T-helper 9 cell (primary cell): ENCODE data around the gene ENC1.
"Not testable (repeated sequence)": the region's sequence is repeated elsewhere in the genome, so short reads cannot be mapped to it uniquely, and the experiment has no call there.

Experiments used
- DNase-seq: peaks from one replicate; pipeline ENCODE4 v3.0.0-alpha.2; 2020
- total RNA-seq, 2 donors: gene quantifications; one replicate each; lab custom pipeline; 2026; lab: John Stamatoyannopoulos, UW

ENC1 gene, protein sequence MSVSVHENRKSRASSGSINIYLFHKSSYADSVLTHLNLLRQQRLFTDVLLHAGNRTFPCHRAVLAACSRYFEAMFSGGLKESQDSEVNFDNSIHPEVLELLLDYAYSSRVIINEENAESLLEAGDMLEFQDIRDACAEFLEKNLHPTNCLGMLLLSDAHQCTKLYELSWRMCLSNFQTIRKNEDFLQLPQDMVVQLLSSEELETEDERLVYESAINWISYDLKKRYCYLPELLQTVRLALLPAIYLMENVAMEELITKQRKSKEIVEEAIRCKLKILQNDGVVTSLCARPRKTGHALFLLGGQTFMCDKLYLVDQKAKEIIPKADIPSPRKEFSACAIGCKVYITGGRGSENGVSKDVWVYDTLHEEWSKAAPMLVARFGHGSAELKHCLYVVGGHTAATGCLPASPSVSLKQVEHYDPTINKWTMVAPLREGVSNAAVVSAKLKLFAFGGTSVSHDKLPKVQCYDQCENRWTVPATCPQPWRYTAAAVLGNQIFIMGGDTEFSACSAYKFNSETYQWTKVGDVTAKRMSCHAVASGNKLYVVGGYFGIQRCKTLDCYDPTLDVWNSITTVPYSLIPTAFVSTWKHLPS
- total RNA-seq, result 0.77 to 8.9 reads per million in 2 donors

DNA sequence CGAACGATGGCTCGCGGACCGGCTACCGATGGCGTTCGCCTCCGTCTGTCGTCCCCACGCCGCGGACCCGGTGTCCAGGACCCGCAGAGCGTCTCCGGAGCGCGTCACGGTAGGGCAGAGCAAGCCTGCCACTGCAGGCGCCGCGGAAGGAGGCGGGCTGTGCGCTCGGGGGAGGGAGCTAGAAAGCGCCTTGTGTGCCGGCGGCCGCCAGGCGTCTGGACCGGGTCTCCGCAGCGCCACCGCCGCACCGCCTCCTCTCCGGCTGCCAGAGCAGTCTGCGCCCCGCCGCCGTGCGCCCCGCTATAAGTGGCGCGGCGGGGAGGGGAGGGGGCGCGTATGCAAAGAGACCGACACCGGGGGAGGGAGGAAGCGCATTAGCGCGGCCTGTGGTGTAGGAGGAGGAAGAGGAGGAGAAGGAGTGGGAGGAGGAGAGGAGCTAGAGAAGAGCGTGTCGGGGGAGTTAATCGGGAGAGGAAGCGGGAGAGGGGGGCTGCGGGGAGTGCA, at the start of gene ENC1:
Gene ENC1, minus strand, starts transcription at position 279 of the 504 bp plus-strand sequence. CDS start 4,243 bp downstream, outside the sequence.
- peak; percentile 41 for DNase-seq

DNA sequence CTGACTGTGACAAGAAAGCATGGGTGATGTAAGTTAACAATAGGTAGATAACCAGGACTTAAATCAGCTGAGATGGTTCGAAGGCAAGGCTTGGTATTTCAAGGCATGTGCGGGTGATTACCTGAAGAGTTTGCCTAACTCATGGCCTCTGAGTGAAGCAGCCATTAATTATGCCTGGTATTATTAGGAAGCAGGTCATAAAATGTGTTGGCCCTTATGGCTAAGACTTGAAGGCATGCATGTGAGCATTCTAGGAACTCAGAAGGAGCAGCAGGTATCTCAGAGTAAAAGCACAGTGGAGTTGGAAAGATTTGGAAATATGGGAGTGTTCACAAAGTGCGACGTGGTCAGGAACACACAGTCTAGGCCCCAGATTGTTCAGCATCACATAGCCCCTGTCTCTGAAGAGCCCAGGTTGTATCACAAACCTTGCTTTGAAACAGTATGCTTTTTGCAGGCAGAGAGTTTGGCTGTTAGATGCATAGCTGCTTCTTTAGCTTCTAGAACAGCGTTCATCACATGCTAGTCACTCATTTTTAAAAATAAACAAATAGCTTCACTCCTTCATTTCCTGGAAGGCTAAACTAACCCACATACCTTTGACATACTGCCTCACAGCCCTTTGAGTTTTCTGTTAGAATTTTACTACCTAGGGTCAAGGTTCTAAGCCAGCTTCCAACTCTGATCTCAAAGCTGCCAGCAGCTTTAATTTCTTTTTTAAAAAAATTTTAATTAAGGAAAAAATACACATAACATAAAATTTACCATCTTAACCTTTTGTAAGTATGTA, 46.6 kb upstream of the ENC1 start:
- DNase-seq, result no peak

DNA sequence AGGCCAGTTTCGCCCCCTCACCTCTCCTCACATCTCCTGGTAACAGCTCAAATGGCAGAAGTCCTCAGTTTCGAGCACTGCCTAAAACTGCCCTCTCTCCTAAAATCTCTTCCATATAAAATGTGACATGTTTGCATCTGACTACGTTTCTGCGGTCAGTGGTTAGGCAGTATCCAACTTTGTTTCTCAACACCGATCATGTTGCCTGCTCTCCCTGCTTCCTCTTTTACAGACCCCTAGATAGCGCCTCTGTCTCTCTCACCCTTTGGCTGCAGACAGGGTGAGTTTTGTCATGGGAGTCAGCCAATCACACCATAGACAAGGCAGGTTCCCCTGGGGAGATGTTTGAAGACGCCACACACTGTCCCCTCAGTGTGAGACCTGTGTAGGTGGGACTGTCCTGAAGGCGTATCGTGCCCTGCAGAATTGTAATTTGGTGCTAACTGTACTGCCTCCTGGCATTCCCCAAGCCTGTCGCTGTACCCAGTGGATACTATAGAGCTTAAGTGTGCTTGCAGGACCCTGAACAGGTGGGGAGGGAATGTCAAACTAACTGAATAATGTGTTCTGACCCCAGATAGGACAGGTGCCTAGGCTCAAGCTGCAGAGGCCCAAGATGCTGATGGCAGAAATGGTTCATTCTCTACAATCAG, 45.6 kb upstream of the ENC1 start:
- no peak for DNase-seq

DNA sequence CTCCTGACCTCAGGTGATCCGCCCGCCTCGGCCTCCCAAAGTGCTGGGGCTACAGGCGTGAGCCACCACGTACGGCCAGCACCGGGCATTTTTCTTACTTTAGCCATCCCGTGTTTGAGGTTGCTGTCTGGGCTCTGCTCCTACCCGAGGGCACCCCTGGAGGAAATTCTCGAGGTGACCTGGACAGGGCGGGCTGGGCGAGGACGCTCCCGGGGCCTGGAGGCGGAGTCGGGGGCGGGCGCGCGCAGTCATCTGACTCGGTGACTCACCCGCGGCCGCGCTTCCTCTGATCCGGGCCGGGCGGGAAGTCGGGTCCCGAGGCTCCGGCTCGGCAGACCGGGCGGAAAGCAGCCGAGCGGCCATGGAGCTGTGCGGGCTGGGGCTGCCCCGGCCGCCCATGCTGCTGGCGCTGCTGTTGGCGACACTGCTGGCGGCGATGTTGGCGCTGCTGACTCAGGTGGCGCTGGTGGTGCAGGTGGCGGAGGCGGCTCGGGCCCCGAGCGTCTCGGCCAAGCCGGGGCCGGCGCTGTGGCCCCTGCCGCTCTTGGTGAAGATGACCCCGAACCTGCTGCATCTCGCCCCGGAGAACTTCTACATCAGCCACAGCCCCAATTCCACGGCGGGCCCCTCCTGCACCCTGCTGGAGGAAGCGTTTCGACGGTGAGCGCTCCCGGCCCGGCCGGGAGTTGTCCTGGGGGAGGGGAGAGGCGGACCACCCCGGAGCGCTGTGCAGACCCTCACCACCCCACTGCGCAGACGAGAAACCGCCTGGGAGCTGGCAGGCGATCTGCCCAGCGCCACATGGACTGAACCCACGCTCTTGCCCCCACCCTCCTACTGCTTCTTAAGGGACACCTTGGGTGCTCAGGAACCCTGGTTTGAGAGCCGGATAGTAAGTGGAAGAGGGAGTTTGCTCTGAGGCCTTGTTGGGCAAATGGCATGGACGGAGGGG, 44.6 kb upstream of the ENC1 start, which contains the start of gene HEXB:
Gene HEXB, plus strand, starts transcription at position 334 of the 952 bp plus-strand sequence. Its CDS starts 28 bp downstream, at position 362.
- peak; percentile 75 for DNase-seq

DNA sequence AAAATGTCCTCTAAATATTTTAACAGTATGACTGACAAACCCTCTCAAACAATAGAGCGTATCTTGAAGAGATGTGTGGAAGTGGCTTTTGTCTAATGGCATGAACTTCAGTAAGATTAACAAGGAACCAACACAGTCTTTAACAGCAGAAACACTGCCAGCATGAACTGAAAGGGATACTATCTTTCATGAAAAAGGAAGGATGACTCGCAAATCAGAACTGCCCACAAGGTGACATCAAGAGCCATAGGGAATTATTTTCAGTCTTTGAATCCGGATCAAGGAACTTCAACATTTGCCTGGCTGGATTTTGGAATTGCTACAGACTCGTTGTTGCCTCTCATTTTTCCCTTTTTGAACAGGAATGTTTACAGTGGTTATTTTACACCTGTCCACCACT, 39.4 kb upstream of the ENC1 start:
- no peak for DNase-seq

DNA sequence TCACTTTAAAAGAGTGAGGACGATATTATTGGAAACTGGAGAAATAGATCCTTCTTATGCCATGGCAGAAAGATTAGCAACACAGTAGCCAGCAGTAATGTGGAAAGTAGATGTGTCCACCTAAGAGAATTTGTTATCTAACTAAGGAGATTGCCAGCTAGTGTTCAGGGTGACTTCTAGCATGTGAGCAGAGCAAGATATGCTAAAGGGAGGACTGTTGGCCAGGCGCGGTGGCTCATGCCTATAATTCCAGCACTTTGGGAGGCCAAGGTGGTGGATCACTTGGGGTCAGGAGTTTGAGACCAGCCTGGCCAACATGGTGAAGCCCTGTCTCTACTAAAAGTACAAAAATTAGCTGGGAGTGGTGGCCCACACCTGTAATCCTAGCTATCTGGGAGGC, 38.8 kb upstream of the ENC1 start:
- not testable (repeated sequence) for DNase-seq

DNA sequence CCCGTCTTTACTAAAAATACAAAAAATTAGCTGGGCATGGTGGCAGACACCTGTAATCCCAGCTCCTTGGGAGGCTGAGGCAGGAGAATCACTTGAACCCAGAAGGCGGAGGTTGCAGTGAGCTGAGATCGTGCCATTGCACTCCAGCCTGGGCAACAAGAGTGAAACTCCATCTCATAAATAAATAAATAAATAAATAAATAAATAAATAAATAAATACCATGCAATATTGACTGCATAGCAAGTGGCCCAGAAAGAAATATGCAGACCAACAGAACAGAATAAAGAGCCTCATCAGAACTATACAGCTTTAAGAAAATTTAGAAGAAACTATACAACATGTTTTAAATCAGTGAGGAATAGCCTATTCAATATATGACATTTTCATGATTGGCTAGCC, 37.6 kb upstream of the ENC1 start:
- not testable (repeated sequence) for DNase-seq

DNA sequence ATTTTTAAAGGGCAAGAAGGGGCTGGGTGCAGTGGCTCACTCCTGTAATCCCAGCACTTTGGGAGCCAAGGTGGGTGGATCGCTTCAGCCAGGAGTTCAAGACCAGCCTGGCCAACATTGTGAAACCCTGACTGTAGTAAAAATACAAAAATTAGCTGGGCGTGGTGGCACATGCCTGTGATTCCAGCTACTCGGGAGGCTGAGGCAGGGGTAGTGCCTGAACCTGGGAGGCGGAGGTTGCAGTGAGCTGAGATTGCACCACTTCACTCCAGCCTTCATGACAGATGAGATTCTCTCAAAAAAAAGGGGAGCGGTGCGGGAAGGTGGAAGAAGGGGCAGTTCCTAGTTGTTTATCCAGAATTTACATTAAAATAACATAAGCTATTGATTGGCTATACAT, 35.9 kb upstream of the ENC1 start:
- not testable (repeated sequence) for DNase-seq

DNA sequence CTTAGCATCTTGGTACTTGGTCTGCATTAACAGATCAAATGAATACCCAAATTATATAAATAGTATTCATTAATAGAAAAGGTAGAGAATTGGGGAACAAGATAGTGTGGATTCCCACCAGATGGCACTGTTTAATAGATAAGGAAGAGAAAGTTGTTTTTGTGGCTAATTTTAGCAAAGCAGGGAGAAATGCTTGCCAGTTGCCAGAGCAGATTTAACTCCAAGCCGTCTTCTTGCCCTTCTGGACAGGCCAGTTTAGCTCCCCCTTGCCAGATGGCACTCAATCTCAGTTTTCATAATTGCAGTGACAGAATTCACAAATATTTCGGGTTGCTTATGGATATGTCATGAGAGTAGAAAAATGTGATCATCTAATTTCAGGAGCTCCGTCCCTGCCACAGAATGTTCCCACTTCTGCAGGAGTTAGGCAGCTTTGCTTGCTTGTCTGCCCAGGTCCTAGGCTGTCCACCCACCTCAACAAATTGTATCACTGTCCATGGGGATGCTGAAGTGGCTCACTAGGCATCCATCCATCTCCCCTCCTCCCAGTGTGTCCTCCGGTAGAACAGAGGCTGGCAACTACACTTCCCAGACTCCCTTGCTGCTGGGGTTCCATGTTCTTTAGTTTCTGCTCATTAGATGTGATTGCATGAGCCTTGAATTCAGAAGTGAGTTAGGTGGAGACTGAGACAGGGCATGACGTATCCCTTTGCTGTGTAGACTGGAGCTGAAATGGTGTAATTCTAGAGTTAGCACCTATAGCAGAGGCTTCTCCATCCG, 32.7 kb upstream of the ENC1 start:
- DNase-seq, result no peak

DNA sequence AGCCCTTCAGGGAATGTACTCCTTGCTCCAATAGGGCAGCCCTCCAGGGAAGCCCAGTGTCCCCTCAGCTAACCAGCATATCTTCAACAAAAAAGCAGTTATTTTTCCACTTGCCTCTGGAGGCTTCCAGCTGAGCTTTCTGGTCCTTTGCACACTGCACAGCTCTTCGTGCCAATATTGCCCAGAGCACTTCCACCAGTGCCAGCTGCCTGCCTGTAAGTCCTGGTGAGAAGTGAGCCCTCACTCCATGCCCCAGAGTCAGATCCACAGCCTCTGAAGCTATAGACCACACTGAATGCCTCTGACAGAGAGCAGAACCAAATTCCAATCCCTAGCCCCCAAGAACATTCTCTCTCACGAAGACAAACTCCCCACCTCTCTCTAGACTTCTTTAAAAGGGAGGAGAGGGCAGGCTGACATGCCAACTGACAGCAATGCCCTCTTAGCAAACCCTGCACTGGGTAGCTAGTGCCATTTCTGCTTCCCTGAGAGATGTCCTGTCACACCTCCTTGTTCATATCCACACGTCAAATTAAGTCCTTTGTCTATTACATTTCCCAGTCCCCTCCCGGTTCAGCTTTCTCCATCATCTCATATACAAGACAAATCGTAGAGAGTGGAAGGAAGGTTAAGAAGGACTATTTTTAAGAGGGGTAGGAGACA, 31.8 kb upstream of the ENC1 start:
- no peak for DNase-seq

DNA sequence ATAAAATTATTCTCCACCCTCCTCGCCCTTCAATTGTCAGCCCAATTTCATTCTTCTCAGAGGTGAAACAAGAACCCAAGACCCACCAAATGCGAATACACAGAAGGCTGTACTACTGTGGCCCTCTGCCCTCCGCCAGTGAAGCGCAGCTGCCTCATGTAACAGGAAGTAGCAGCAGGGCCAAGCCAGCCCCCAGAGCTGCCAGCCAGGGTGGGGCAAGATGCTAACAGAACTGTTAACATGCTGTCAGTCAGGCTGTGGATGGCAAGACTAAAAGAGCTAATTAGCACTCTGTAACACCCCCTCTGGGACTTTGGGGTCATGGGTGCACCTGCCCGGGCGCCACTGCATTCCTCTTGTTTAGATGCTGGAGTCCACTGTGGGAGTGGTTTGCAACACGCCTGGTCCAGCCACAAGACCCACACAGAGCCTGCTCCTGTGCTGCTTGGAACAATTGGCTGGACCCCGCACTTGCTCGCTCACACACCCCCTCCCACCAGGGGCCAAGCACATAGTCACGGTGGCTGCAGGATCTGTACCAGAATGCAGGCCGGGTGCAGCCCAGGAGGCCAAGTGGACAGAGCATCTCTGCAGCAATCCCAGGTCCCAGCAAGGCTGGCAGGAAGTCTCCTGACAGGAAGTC, 30.0 kb upstream of the ENC1 start:
- no peak for DNase-seq

DNA sequence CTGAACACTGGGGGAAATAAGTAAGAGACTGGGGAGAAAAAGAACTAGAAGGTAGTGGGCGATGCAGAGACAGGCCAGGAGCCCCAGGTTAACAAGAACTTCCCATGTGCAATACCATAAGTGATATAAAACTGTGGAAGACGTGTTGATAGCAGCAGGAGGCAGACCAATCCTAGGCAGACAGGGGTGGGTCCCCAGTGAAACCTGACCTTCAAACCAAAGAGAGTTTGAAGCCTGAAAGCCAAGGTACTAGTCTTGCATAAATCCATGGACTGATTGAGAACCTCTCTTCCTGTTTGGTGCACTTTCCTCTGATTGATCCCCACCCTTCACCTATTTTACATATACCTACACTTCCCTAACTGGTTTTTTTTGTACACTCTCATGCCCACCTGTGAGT, 29.3 kb upstream of the ENC1 start:
- DNase-seq, result no peak

DNA sequence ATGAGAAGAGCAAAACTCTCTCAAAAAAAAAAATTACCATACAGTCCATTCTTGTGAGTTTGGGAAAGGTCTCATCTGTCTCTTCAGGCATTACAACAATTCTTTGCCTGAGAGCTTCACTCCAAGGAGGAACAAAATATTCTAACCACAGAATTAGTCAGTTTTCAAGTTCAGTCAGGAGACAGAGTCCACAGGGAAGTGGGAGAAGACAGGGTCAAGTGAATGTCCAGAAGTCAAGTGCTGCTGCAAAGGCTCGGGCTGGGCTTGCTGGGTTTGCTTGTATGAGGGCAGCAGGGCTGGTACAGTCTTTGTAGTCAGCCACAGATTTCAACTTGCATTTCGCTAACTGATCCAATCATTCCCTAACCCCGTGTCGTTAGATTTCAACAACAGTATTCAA, 26.9 kb upstream of the ENC1 start:
- DNase-seq, result no peak

DNA sequence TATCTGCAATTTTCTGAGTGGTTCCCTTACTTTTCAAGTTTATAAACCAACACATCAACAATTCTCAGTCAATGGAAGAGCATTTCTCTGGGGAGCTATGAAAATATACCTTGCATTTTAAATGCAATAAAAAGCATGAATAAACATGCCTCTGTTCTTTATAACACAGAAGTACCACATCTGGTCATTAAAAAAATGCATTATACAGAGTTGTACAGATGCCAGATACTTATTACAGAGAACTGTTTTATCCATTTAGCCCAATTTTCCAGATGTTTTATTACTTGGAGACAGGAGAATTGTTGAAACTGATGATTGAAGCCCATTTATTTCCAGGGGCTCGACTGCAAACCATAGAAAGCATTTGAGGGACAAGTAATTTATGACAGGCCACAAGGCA, 25.3 kb upstream of the ENC1 start:
- DNase-seq, result no peak

DNA sequence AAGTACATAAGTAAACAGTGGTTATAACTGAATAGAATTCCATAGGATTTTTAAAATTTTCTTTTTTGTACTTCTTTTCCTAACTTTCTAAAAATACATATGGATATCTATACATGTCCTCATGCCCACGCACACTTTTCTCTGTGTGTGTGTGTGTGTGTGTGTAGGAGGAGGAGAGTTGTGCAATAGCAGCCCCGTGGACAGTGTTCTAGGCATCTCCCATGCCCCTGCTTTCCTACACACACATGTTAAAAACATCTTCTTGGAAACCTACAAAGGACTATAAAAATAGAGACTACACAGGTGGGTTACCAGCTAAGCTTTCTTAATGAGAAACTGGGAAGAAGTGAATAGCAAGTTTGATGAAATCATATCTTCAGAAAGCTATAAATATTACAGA, 24.7 kb upstream of the ENC1 start:
- no peak for DNase-seq

DNA sequence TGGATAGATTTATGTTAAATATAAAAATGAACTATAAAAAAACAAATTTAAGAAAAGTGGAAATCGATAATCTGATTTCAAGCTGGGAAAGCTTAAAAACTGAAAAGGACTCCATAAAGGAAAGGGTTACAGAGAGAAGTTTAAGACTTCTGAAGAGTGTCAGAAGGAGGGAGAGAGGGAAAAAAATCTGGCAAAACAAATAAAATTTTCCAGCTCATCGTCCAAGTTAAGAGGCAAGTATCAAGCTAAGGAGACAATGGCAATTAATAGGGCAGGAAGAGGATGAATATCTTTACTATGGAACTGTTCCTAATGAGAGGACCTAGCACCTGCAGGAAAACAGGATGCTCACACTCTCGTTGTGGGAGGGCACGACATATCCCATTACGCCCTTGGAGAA, 24.0 kb upstream of the ENC1 start:
- DNase-seq, result no peak

DNA sequence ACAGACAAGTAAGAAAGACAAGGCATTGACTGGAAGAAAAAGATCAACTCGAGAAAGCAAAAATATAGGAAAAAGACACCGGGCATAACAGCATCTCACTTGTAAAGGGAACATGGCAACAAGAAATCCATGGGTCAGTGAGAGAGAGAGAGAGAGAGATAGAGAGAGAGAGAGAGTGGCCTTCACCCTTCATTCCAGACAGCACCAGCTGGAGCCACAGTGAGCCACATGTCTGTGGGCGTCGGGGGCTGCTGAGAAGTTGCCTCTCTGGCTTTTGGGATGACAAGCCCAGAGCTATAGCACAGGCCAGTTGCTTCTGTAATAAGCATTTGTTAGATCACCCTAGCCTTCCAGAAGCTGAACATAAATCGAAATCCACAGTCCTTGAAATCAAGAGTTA, 20.3 kb upstream of the ENC1 start:
- no peak for DNase-seq

DNA sequence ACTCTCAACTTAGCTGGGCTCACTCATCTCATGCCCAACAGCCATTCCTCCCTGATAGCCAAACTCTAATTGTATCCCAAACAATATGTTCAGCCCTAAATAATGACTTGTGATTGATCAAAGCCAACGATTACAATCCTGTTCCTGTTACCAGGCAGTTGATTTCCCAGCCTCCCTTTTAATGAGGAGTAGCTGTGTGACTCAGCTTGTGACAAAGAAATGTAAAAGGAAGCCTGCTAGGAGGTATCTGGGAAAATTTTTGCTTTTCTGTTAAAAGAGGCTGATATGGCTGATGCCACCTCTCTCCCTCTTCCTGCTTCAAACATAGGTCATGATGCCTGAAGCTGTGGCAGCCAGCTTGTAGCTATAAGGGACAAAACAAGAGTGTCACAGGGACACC, 19.6 kb upstream of the ENC1 start:
- DNase-seq, result no peak

DNA sequence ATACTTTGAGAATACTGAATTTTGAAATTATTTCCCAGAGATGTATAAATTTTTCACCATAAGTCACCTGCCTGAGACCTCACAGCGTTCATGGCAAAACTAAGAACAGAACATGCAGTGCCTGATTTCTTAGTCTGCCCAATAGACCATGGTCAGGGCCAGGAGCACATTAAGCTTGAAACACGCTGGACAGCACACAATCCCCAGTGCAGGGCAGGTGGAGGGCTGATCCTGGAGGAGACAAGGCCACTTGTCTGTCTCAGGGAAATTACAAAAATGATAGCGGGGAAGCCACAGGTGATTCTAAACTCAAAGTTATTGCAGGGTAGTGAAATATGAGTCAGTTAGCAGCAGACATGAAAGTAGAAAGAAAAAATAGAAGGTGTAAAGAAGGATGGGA, 18.6 kb upstream of the ENC1 start:
- DNase-seq, result no peak

DNA sequence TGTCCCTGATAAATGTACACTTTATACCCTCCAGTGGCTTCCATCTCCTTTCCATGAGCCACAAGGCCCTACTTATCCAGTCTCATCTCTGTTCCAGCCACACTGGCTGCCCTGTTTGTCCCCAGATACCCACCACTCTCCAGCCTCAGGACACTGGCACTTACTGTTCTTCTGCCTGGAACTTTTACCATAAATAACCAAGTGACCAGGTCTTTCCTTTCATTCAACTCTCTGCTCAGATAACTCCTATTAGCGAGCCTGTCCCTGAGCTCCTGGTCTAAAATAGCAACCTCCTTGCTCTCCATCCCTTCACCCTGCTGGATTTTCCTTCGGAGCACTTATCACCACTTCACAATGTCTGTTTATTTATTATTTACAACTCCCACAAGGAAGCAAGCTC, 16.6 kb upstream of the ENC1 start:
- DNase-seq, result no peak
